Measurements from ENCODE around the gene UBTD2.

Gene UBTD2

GRCh38 chr5:172170251-172170701 lies 113.3 kb downstream of the UBTD2 start:
- no peaks in the 10 kb centered on the region for H3K9me3 ChIP-seq (ENCODE audit: control insufficient read depth, insufficient read depth, low read length)
- no peak overlapping the region for H3K4me3 ChIP-seq (ENCODE audit: low read length)
- H3K36me3 ChIP-seq (ENCODE audit: control insufficient read depth, insufficient read depth, low read length), result no peaks in the 10 kb centered on the region
- H3K27me3 ChIP-seq (ENCODE audit: control insufficient read depth, insufficient read depth, low read length), result no peaks in the 10 kb centered on the region
- H3K27ac ChIP-seq (ENCODE audit: low read length), result no peak overlapping the region
- no peak for DNase-seq (ENCODE audit: low read depth, low spot score)
- no CpG with 5 or more reads among the region's 9 CpGs for WGBS (ENCODE audit: insufficient coverage, insufficient read length)
- H3K4me1 ChIP-seq (ENCODE audit: control insufficient read depth, insufficient read depth, low read length), result no peaks in the 10 kb centered on the region; the same call in 1 of the 2 replicates

- no peak overlapping the region for H3K4me3 ChIP-seq (ENCODE audit: low read length)
- no peaks in the 10 kb centered on the region for H3K9me3 ChIP-seq (ENCODE audit: control insufficient read depth, insufficient read depth, low read length)
- no peaks in the 10 kb centered on the region for H3K4me1 ChIP-seq (ENCODE audit: control insufficient read depth, insufficient read depth, low read length)
- no peak for DNase-seq (ENCODE audit: low read depth, low spot score)
- H3K36me3 ChIP-seq (ENCODE audit: control insufficient read depth, insufficient read depth, low read length), result no peaks in the 10 kb centered on the region
- WGBS (ENCODE audit: insufficient coverage, insufficient read length), result 100% methylated on average over 1 of the region's 2 CpGs
- H3K27me3 ChIP-seq (ENCODE audit: control insufficient read depth, insufficient read depth, low read length), result no peaks in the 10 kb centered on the region
- no peak overlapping the region for H3K27ac ChIP-seq (ENCODE audit: low read length)
Observed at GRCh38 chr5:172169216-172169615, 114.3 kb downstream of the UBTD2 start.

- DNase-seq (ENCODE audit: low read depth, low spot score), result no peak
- no peaks in the 10 kb centered on the region for H3K27me3 ChIP-seq (ENCODE audit: control insufficient read depth, insufficient read depth, low read length)
- H3K4me3 ChIP-seq (ENCODE audit: low read length), result no peak overlapping the region
- no CpG with 5 or more reads among the region's 8 CpGs for WGBS (ENCODE audit: insufficient coverage, insufficient read length)
- H3K36me3 ChIP-seq (ENCODE audit: control insufficient read depth, insufficient read depth, low read length), result no peaks in the 10 kb centered on the region
- H3K9me3 ChIP-seq (ENCODE audit: control insufficient read depth, insufficient read depth, low read length), result no peaks in the 10 kb centered on the region
- no peak overlapping the region for H3K27ac ChIP-seq (ENCODE audit: low read length)
- no peaks in the 10 kb centered on the region for H3K4me1 ChIP-seq (ENCODE audit: control insufficient read depth, insufficient read depth, low read length)
Observed at GRCh38 chr5:172168311-172168710, 115.3 kb downstream of the UBTD2 start.

GRCh38 chr5:172167895-172168294 lies 115.7 kb downstream of the UBTD2 start:
- H3K27me3 ChIP-seq (ENCODE audit: control insufficient read depth, insufficient read depth, low read length), result no peaks in the 10 kb centered on the region
- no peaks in the 10 kb centered on the region for H3K36me3 ChIP-seq (ENCODE audit: control insufficient read depth, insufficient read depth, low read length)
- no peaks in the 10 kb centered on the region for H3K4me1 ChIP-seq (ENCODE audit: control insufficient read depth, insufficient read depth, low read length)

GRCh38 chr5:172166030-172166826 lies 117.3 kb downstream of the UBTD2 start:
- no peaks in the 10 kb centered on the region for H3K4me1 ChIP-seq (ENCODE audit: control insufficient read depth, insufficient read depth, low read length)
- WGBS (ENCODE audit: insufficient coverage, insufficient read length), result no CpG with 5 or more reads among the region's 16 CpGs
- no peaks in the 10 kb centered on the region for H3K9me3 ChIP-seq (ENCODE audit: control insufficient read depth, insufficient read depth, low read length)
- DNase-seq (ENCODE audit: low read depth, low spot score), result no peak
- no peak overlapping the region for H3K27ac ChIP-seq (ENCODE audit: low read length)
- no peaks in the 10 kb centered on the region for H3K36me3 ChIP-seq (ENCODE audit: control insufficient read depth, insufficient read depth, low read length)
- H3K27me3 ChIP-seq (ENCODE audit: control insufficient read depth, insufficient read depth, low read length), result no peaks in the 10 kb centered on the region
- H3K4me3 ChIP-seq (ENCODE audit: low read length), result no peak overlapping the region

More at GRCh38 chr5:172167895-172168294, 115.7 kb downstream of the UBTD2 start:
- Histone ChIP-seq H3K4me3 (ENCODE audit: low read length) (no peak overlapping the region), H3K9me3 (ENCODE audit: control insufficient read depth, insufficient read depth, low read length) (no peaks in the 10 kb centered on the region), H3K27ac (ENCODE audit: low read length) (no peak overlapping the region)
- no CpG with 5 or more reads among the region's 7 CpGs for WGBS (ENCODE audit: insufficient coverage, insufficient read length)
- no peak for DNase-seq (ENCODE audit: low read depth, low spot score)

- Histone ChIP-seq H3K4me1 (ENCODE audit: control insufficient read depth, insufficient read depth, low read length) (no peaks in the 10 kb centered on the region), H3K27me3 (ENCODE audit: control insufficient read depth, insufficient read depth, low read length) (no peaks in the 10 kb centered on the region), H3K4me3 (ENCODE audit: low read length) (no peak overlapping the region), H3K9me3 (ENCODE audit: control insufficient read depth, insufficient read depth, low read length) (no peaks in the 10 kb centered on the region), H3K36me3 (ENCODE audit: control insufficient read depth, insufficient read depth, low read length) (no peaks in the 10 kb centered on the region), H3K27ac (ENCODE audit: low read length) (no peak overlapping the region)
- DNase-seq (ENCODE audit: low read depth, low spot score), result no peak
- no CpG with 5 or more reads among the region's 7 CpGs for WGBS (ENCODE audit: insufficient coverage, insufficient read length)
Observed at GRCh38 chr5:172165465-172165864, 118.1 kb downstream of the UBTD2 start.

GRCh38 chr5:172164769-172165212 lies 118.8 kb downstream of the UBTD2 start:
- Histone ChIP-seq H3K27me3 (ENCODE audit: control insufficient read depth, insufficient read depth, low read length) (no peaks in the 10 kb centered on the region), H3K4me1 (ENCODE audit: control insufficient read depth, insufficient read depth, low read length) (no peaks in the 10 kb centered on the region), H3K9me3 (ENCODE audit: control insufficient read depth, insufficient read depth, low read length) (no peaks in the 10 kb centered on the region), H3K36me3 (ENCODE audit: control insufficient read depth, insufficient read depth, low read length) (no peaks in the 10 kb centered on the region), H3K4me3 (ENCODE audit: low read length) (no peak overlapping the region), H3K27ac (ENCODE audit: low read length) (no peak overlapping the region)
- WGBS (ENCODE audit: insufficient coverage, insufficient read length), result no CpG with 5 or more reads among the region's 13 CpGs
- no peak for DNase-seq (ENCODE audit: low read depth, low spot score)

- no CpG with 5 or more reads among the region's 4 CpGs for WGBS (ENCODE audit: insufficient coverage, insufficient read length)
- no peak overlapping the region for H3K27ac ChIP-seq (ENCODE audit: low read length)
Observed at GRCh38 chr5:172163346-172163745, 120.2 kb downstream of the UBTD2 start.

GRCh38 chr5:172162987-172163343 lies 120.6 kb downstream of the UBTD2 start:
- Histone ChIP-seq H3K9me3 (ENCODE audit: control insufficient read depth, insufficient read depth, low read length) (no peaks in the 10 kb centered on the region), H3K4me1 (ENCODE audit: control insufficient read depth, insufficient read depth, low read length) (no peaks in the 10 kb centered on the region), H3K27me3 (ENCODE audit: control insufficient read depth, insufficient read depth, low read length) (no peaks in the 10 kb centered on the region), H3K4me3 (ENCODE audit: low read length) (no peak overlapping the region), H3K36me3 (ENCODE audit: control insufficient read depth, insufficient read depth, low read length) (no peaks in the 10 kb centered on the region), H3K27ac (ENCODE audit: low read length) (no peak overlapping the region)
- no peak for DNase-seq (ENCODE audit: low read depth, low spot score)
- WGBS (ENCODE audit: insufficient coverage, insufficient read length), result no CpG with 5 or more reads among the region's 5 CpGs

More at GRCh38 chr5:172163346-172163745, 120.2 kb downstream of the UBTD2 start:
- H3K4me1 ChIP-seq (ENCODE audit: control insufficient read depth, insufficient read depth, low read length), result no peaks in the 10 kb centered on the region
- H3K4me3 ChIP-seq (ENCODE audit: low read length), result no peak overlapping the region
- no peaks in the 10 kb centered on the region for H3K9me3 ChIP-seq (ENCODE audit: control insufficient read depth, insufficient read depth, low read length)
- H3K27me3 ChIP-seq (ENCODE audit: control insufficient read depth, insufficient read depth, low read length), result no peaks in the 10 kb centered on the region
- DNase-seq (ENCODE audit: low read depth, low spot score), result no peak
- no peaks in the 10 kb centered on the region for H3K36me3 ChIP-seq (ENCODE audit: control insufficient read depth, insufficient read depth, low read length)

- no peaks in the 10 kb centered on the region for H3K36me3 ChIP-seq (ENCODE audit: control insufficient read depth, insufficient read depth, low read length)
- no peak for DNase-seq (ENCODE audit: low read depth, low spot score)
- H3K4me3 ChIP-seq (ENCODE audit: low read length), result no peak overlapping the region
- no peaks in the 10 kb centered on the region for H3K4me1 ChIP-seq (ENCODE audit: control insufficient read depth, insufficient read depth, low read length)
- H3K9me3 ChIP-seq (ENCODE audit: control insufficient read depth, insufficient read depth, low read length), result no peaks in the 10 kb centered on the region
- no CpG with 5 or more reads among the region's 5 CpGs for WGBS (ENCODE audit: insufficient coverage, insufficient read length)
- no peak overlapping the region for H3K27ac ChIP-seq (ENCODE audit: low read length)
- no peaks in the 10 kb centered on the region for H3K27me3 ChIP-seq (ENCODE audit: control insufficient read depth, insufficient read depth, low read length)
Observed at GRCh38 chr5:172162323-172162986, 121.1 kb downstream of the UBTD2 start.
